ENCODE measurements around the gene KPNB1. TPM values are rescaled to one million over a fixed set of nuclear protein-coding genes. Genes with fewer than 3 reads are reported as not detected.

The KPNB1 gene
- total and polyA plus RNA-seq, 2 of the 8 experiments (the other 6 are each of a cell fraction or from before 2014, with no cell fraction given) = 171 to 625 TPM

GRCh38 chr17:47615766-47616424, 33.8 kb upstream of the KPNB1 start:
- ChIA-PET POLR2A (ENCODE audit: partially characterized antibody) (interaction anchor here (0.7 to 3.4 kb wide), 3 partner anchors 13 to 102 kb away, joined by 3 to 10 read pairs (median 5); partner anchors contain the start of gene KPNB1), CTCF (ENCODE audit: partially characterized antibody) (interaction anchor here (0.5 to 3.3 kb wide), 21 partner anchors 9 to 305 kb away, joined by 3 to 22 read pairs (median 4); no protein-coding TSS in a partner anchor)
- no peaks in the 10 kb centered on the region for H3K23me2 ChIP-seq (ENCODE audit: low read depth, low read length)
- no peak overlapping the region for H3K18ac ChIP-seq (ENCODE audit: extremely low read depth, low read length)
- H4K20me1 ChIP-seq (replicated peaks in 1 of 2; ENCODE audit: control insufficient read depth in 1 of 2, insufficient read depth in 2 of 2, low read length in 2 of 2) = peaks cover 0 to under 1% of the 10 kb centered on the region in 2 experiments
- no peaks in the 10 kb centered on the region; a peak in 1 of 7 replicates for H3K4me1 ChIP-seq (replicated peaks in 1 of 4; ENCODE audit: control insufficient read depth in 3 of 4, insufficient read depth in 4 of 4, low read length in 3 of 4)
- no peak overlapping the region for H2BK12ac ChIP-seq (ENCODE audit: low read depth, low read length)
- H2AK5ac ChIP-seq (ENCODE audit: low read depth, low read length) = no peak overlapping the region
- peaks cover 10 to 72% (median 34%) of the 10 kb centered on the region in 4 experiments for H3K36me3 ChIP-seq (ENCODE audit: control insufficient read depth in 2 of 4, insufficient read depth in 4 of 4, low read length in 3 of 4)
- H3K4me2 ChIP-seq (ENCODE audit: insufficient read depth in 1 of 2, low read depth in 2 of 2, low read length in 2 of 2) = no peak overlapping the region
- H3K9me3 ChIP-seq (ENCODE audit: insufficient read depth in 2 of 2, low read depth in 1 of 2, low read length in 1 of 2) = no peaks in the 10 kb centered on the region
- no peaks in the 10 kb centered on the region for H3K79me2 ChIP-seq (ENCODE audit: control insufficient read depth in 1 of 2, insufficient read depth in 2 of 2, low read length in 2 of 2)
- no peak overlapping the region for H4K91ac ChIP-seq (replicated peaks; ENCODE audit: insufficient read length, low read length)
- H2BK5ac ChIP-seq (ENCODE audit: low read depth, low read length) = no peak overlapping the region
- no peak overlapping the region for H3K23ac ChIP-seq (ENCODE audit: insufficient read length)
- WGBS, 2 experiments (ENCODE audit: extremely low coverage in 1 of 2, insufficient coverage in 1 of 2, insufficient read length in 1 of 2, insufficient replicate concordance in 2 of 2, low coverage in 1 of 2, low lambda C conversion rate in 2 of 2, missing lambda C conversion rate in 1 of 2) = 82% methylated on average over 8 of the region's 8 CpGs; no CpG with 5 or more reads in 1 of the 2 experiments
- DNase-seq (ENCODE audit: low read depth in 1 of 2, low spot score in 2 of 2) (no peak), FAIRE-seq (no peak)
- no peak overlapping the region for H3K4me3 ChIP-seq (ENCODE audit: extremely low read depth in 1 of 4, insufficient read depth in 2 of 4, low read depth in 3 of 4, low read length in 4 of 4)
- no peak overlapping the region for H3K27ac ChIP-seq (ENCODE audit: low read depth, low read length)
- no peak overlapping the region for H2BK120ac ChIP-seq (replicated peaks; ENCODE audit: low read depth, low read length)
- no peak overlapping the region for H3K4ac ChIP-seq (replicated peaks; ENCODE audit: insufficient read length, low read depth, low read length)
- no peak overlapping the region for H3K9ac ChIP-seq (replicated peaks in 1 of 4; ENCODE audit: extremely low read depth in 1 of 4, low read depth in 3 of 4, low read length in 3 of 4)
- H4K8ac ChIP-seq (ENCODE audit: extremely low read depth, insufficient read depth, low read length) = no peak overlapping the region
- no peak overlapping the region for H2BK15ac ChIP-seq (ENCODE audit: low read length)
- no peaks in the 10 kb centered on the region for H3K27me3 ChIP-seq (replicated peaks in 1 of 4; ENCODE audit: control insufficient read depth in 3 of 4, extremely low read depth in 1 of 4, insufficient read depth in 3 of 4, low read length in 3 of 4)
- H3K56ac ChIP-seq (replicated peaks; ENCODE audit: insufficient read length, low read depth, low read length) = no peak overlapping the region
- no peak overlapping the region for H2BK20ac ChIP-seq (ENCODE audit: low read length)
- H3K14ac ChIP-seq (ENCODE audit: insufficient read length) = no peak overlapping the region
- H3K79me1 ChIP-seq (ENCODE audit: low read depth, low read length) = no peaks in the 10 kb centered on the region
- no peak overlapping the region for H4K5ac ChIP-seq (ENCODE audit: insufficient read length, low read depth, low read length)
- no peak overlapping the region for H2AFZ ChIP-seq (ENCODE audit: low read length)
- TF ChIP-seq KDM1A (IDR thresholded peaks at IDR 0.05; ENCODE audit: borderline replicate concordance, low read length) (no peak), ATF3 (IDR thresholded peaks at IDR 0.05; ENCODE audit: insufficient read depth, low read depth, low read length) (no peak), NANOG (IDR thresholded peaks at IDR 0.05; ENCODE audit: insufficient read depth, low read depth, low read length, poor library complexity, severe bottlenecking) (no peak), RAD21 (IDR thresholded peaks at IDR 0.05 in 1 of 2, conservative IDR thresholded peaks at IDR 0.05 in 1 of 2; ENCODE audit: low read depth in 2 of 2, low read length in 2 of 2) (peak; percentile 62 to 67), TCF12 (IDR thresholded peaks at IDR 0.05; ENCODE audit: low read depth, low read length) (no peak), E2F6 (IDR thresholded peaks at IDR 0.05) (no peak), RBBP5 (IDR thresholded peaks at IDR 0.05; ENCODE audit: borderline replicate concordance, low read depth, low read length) (no peak)
